Measurements from ENCODE around the gene PKN3.

DNA sequence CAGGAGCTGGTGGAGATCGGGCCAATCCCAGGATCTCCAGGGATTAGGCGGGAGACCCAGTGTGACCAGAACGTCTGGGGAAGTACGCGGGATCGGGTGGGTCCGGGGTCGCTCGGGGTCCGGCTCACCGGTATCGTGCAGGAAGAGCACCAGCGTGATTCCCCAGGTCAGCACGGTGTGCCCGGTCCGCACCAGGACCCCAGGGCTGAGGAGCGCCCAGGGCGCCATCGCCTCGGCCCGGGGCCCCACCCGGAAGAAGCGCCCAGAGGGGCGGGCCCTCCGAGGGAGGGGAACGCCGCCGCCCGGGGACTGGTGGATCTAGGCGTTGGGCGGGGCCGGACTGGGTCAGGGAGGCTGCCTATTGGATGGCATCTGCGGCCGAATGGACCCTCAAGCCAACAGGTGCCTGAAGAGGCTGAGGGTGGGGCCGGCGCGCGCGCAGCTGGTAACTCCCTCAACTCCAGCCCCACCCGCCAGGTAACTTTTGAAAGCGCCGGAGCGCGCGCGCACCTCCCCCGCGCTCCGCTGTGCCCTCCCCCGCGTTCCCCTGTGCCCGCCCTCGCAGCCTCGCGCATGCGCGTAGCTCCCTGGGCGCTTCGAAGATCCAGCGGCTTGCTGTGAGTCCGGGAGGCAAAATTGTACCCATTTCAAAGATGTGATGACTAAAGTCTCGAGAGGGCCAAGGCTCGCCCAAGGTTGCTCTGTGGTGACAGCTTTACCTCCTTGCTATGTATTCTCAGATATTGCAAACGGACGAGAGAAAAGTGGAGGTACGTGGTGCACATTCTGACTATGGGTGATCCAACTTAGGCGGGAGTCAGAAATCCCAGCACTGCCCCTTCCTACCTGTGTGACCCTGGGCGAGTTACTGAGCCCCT lies 21.8 kb downstream of the PKN3 start, which contains the start of gene ZDHHC12:
- TF ChIP-seq, protein P1, sequence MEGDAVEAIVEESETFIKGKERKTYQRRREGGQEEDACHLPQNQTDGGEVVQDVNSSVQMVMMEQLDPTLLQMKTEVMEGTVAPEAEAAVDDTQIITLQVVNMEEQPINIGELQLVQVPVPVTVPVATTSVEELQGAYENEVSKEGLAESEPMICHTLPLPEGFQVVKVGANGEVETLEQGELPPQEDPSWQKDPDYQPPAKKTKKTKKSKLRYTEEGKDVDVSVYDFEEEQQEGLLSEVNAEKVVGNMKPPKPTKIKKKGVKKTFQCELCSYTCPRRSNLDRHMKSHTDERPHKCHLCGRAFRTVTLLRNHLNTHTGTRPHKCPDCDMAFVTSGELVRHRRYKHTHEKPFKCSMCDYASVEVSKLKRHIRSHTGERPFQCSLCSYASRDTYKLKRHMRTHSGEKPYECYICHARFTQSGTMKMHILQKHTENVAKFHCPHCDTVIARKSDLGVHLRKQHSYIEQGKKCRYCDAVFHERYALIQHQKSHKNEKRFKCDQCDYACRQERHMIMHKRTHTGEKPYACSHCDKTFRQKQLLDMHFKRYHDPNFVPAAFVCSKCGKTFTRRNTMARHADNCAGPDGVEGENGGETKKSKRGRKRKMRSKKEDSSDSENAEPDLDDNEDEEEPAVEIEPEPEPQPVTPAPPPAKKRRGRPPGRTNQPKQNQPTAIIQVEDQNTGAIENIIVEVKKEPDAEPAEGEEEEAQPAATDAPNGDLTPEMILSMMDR (IDR thresholded peaks at IDR 0.05; ENCODE audit: insufficient read depth, low read depth, low read length) = no peak
- no peak for TF ChIP-seq EZH2 (IDR thresholded peaks at IDR 0.05; ENCODE audit: insufficient read depth, low read length)
